Neutrophil (primary cell): Measurements from ENCODE around the gene CYP4F3.

Source experiments
- H3K27ac ChIP-seq: fragments of 200-600 bp; sonication (generic); 2 replicates; pipeline ENCODE4 v1.5.1; 2016; ENCODE audit warnings: mild to moderate bottlenecking, moderate library complexity
- H3K27me3 ChIP-seq: fragments of 200-600 bp; sonication (generic); 2 replicates; pipeline ENCODE4 v1.6.0; 2016; ENCODE audit warnings: mild to moderate bottlenecking
- H3K36me3 ChIP-seq: fragments of 200-600 bp; sonication (generic); 2 replicates; pipeline ENCODE4 v1.5.1; 2017
- H3K4me1 ChIP-seq, 2 experiments: fragments of 200-600 bp in 1 of 2; sonication (generic) in 1 of 2; 1 replicate in 1 of 2; 2 replicates in 1 of 2; pipeline versions ENCODE4 v1.5.1 to v1.6.1; 2013 to 2016; ENCODE audit warnings: low read depth in 1 of 2, low read length in 1 of 2, mild to moderate bottlenecking in 1 of 2, moderate library complexity in 1 of 2; ENCODE audit not compliant: control insufficient read depth in 1 of 2, insufficient read depth in 1 of 2
- H3K4me3 ChIP-seq, 2 experiments: fragments of 200-600 bp in 1 of 2; sonication (generic) in 1 of 2; 1 replicate in 1 of 2; 2 replicates in 1 of 2; pipeline ENCODE4 v1.5.1; 2013 to 2016; ENCODE audit warnings: low read depth in 1 of 2, low read length in 1 of 2, mild to moderate bottlenecking in 1 of 2, moderate library complexity in 1 of 2
- H3K9me3 ChIP-seq: fragments of 200-600 bp; sonication (generic); 2 replicates; pipeline ENCODE4 v1.5.1; 2016
- TF ChIP-seq, protein P1 (sequence below): fragments of 200-600 bp; sonication (generic); IDR thresholded peaks from 2 replicates; pipeline ENCODE4 v1.5.1; 2016; ENCODE audit warnings: antibody characterized with exemption

Gene CYP4F3

DNA sequence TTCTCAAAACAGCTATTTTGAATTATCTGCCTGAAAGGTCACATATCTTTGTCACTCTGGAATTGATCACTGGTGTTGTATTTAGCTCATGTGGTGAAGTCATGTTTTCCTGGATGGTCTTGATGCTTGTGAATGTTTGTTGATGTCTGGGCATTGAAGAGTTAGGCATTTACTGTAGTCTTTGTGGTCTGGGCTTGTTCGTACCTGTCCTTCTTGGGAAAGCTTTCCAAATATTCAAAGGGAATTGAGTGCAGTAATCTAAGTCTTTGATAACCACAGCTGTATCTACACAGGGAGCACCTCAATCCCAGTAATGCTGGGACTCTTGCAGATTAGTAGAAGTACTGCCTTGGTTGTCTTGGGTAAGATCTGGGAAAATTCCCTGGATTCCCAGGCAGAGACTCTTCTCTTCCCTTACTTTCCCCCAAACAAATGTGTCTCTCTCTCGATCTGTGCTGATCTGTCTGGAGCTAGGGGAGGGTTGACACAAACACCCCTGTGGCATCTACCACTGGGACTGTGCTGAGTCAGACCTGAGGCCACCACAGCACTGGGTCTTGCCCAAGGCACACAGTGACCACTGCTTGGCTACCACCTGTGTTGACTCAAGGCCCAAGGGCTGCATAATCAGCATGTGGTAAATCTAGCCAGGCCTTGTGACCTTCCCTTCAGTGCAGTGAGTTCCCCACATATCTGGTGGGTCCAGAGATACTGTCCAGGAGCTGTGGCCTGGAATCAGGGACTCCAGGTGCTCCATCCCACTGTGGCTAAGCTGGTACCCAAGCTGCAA, 5.5 kb upstream of the CYP4F3 start:
- Histone ChIP-seq H3K9me3 (no peaks in the 10 kb centered on the region), H3K4me1 (peaks cover 94 to 97% of the 10 kb centered on the region in 2 experiments), H3K27me3 (no peaks in the 10 kb centered on the region), H3K27ac (peak overlapping the region; percentile 90), H3K36me3 (no peaks in the 10 kb centered on the region), H3K4me3 (peak overlapping the region in 1 of 2 experiments; percentile 19)
- TF ChIP-seq, protein P1, sequence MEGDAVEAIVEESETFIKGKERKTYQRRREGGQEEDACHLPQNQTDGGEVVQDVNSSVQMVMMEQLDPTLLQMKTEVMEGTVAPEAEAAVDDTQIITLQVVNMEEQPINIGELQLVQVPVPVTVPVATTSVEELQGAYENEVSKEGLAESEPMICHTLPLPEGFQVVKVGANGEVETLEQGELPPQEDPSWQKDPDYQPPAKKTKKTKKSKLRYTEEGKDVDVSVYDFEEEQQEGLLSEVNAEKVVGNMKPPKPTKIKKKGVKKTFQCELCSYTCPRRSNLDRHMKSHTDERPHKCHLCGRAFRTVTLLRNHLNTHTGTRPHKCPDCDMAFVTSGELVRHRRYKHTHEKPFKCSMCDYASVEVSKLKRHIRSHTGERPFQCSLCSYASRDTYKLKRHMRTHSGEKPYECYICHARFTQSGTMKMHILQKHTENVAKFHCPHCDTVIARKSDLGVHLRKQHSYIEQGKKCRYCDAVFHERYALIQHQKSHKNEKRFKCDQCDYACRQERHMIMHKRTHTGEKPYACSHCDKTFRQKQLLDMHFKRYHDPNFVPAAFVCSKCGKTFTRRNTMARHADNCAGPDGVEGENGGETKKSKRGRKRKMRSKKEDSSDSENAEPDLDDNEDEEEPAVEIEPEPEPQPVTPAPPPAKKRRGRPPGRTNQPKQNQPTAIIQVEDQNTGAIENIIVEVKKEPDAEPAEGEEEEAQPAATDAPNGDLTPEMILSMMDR: no peak

DNA sequence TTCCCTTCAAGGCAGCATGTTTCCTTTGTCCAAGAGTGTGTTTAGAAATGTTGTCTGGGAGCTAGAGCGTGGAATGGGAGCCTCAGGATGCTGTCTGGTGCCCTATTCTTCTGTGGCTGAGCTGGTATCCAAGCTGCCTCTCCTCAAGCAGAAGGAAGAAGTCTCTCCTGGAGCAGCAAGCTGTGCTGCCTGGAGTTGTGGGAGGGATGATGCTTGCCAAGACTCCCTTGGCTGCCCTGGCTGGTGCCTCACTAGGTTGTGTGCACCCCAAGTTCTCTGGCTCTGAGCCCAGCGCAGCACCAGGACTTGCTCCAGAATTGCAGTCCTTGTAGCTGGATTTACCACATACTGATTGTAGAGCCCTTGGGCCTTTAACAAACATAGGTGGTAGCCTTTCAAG, 4.7 kb upstream of the CYP4F3 start:
- TF ChIP-seq, protein P1: no peak
- H3K4me1 ChIP-seq: peaks cover 94 to 97% of the 10 kb centered on the region in 2 experiments

DNA sequence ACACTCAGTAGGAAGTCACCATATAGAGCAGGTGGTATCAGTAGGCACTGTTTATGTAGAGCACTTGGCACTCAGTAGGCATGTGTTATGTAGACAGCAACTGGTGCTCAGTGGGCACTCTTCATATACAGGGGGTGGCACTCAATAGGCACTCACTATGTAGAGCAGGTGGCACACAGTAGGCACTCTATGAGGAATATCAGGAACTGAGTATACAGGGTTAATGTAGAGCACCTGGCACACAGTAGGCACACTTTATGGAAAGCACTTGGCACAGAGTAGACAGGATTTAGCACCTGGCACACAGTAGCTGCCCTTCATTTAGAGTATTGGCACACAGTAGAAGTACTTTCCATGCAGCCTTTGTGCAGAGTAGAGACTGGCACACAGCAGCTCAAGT, 1.1 kb upstream of the CYP4F3 start:
- H3K27ac ChIP-seq: peak overlapping the region; percentile 100
- TF ChIP-seq, protein P1: no peak
- no peaks in the 10 kb centered on the region for H3K9me3 ChIP-seq
- no peaks in the 10 kb centered on the region for H3K27me3 ChIP-seq
- peak overlapping the region; percentile 74 to 75 for H3K4me3 ChIP-seq
- peaks cover 13% of the 10 kb centered on the region for H3K36me3 ChIP-seq
- H3K4me1 ChIP-seq: peaks cover 96 to 97% of the 10 kb centered on the region in 2 experiments

More for the DNA sequence above, 4.7 kb upstream of the CYP4F3 start:
- Histone ChIP-seq H3K27me3 (no peaks in the 10 kb centered on the region), H3K9me3 (no peaks in the 10 kb centered on the region), H3K27ac (peak overlapping the region; percentile 90), H3K36me3 (no peaks in the 10 kb centered on the region), H3K4me3 (peak overlapping the region in 1 of 2 experiments; percentile 19)

DNA sequence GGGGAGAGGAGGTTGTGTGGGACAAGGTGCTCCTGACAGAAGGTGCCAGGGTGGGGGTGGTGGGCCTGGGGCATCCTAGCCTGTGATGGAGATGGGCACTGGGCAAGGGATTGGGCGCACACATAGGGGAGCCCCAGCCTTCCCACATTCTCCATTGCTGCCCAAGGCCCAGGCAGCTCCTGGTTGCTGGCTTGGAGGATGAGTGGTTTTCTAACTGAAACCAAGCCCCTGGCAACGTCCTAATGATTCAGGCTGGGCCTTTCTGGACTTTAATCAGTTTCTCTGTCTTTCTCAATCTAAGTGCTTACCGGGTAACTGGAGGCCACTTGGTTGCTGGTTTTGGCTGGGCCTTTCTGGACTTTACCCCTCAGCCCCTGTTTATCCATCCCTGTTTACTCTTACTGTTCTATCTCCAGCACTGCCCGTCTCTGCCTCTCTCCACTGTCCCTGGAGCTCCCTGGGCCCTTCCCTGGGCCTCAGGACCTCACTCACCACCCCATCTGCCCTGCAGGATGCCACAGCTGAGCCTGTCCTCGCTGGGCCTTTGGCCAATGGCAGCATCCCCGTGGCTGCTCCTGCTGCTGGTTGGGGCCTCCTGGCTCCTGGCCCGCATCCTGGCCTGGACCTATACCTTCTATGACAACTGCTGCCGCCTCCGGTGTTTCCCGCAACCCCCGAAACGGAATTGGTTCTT, 354 bp downstream of the CYP4F3 start:
- Histone ChIP-seq H3K36me3 (peaks cover 26% of the 10 kb centered on the region), H3K27ac (peak overlapping the region; percentile 100), H3K9me3 (no peaks in the 10 kb centered on the region), H3K27me3 (no peaks in the 10 kb centered on the region), H3K4me1 (peaks cover 96 to 97% of the 10 kb centered on the region in 2 experiments), H3K4me3 (peak overlapping the region; percentile 74 to 75)
- TF ChIP-seq, protein P1: no peak

DNA sequence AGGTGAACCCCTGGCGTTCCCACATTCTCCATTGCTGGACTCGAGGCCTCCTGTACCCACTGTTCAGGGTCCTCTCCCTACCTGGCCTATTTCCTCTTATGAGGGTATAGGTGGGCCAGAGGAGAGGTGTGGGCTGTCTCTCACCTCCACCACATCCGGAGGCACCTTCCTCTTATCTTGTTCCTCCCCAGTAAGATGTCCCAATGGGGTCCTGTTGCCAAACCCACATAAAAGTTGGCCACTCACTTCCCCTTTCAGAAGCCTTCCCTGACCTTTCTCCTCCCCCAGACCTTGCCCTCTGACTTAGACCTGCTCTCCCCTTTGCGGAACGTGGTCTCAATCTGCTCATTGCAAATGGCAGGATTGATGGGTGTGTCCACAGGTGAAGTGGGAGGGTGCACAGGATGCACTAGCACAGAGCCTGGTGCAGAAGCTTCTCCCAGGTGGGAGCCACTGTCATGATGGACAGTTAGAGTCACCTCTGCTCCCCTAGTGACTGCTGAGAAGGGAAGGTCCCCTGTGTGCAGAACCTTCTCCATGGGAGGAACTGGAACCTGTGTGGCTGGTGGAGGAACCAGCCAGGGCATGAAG, 1.3 kb downstream of the CYP4F3 start:
- Histone ChIP-seq H3K27me3 (no peaks in the 10 kb centered on the region), H3K36me3 (peaks cover 36% of the 10 kb centered on the region), H3K4me1 (peaks cover 96 to 97% of the 10 kb centered on the region in 2 experiments), H3K27ac (peak overlapping the region; percentile 100), H3K9me3 (no peaks in the 10 kb centered on the region), H3K4me3 (peak overlapping the region; percentile 74 to 75)
- TF ChIP-seq, protein P1: no peak
